Measurements from ENCODE around the gene FAN1.

- no peak for TF ChIP-seq CTCF (conservative IDR thresholded peaks at IDR 0.05 in 1 of 2, IDR thresholded peaks at IDR 0.05 in 1 of 2; ENCODE audit: low read depth in 1 of 2, low read length in 2 of 2)
- TF ChIP-seq EZH2 (IDR thresholded peaks at IDR 0.05; ENCODE audit: low read length, missing control alignments) = no peak
Observed at GRCh38 chr15:30979457-30979856, 75.7 kb downstream of the FAN1 start.

All from fibroblast of lung (primary cell).